ENCODE measurements around the gene HOXA1.

GRCh38 chr7:27108390-27109127 is 12.8 kb upstream of the HOXA1 start:
- TF ChIP-seq CTCF (IDR thresholded peaks at IDR 0.05) (no peak), EP300 (IDR thresholded peaks at IDR 0.05) (no peak), POLR2AphosphoS5 (IDR thresholded peaks at IDR 0.05) (peak; percentile 47 to 81 (median 66)), POLR2A (IDR thresholded peaks at IDR 0.05) (no peak)

All from stomach (tissue), 4 donors.